ENCODE measurements around the gene PEX19.

The PEX19 gene

DNA sequence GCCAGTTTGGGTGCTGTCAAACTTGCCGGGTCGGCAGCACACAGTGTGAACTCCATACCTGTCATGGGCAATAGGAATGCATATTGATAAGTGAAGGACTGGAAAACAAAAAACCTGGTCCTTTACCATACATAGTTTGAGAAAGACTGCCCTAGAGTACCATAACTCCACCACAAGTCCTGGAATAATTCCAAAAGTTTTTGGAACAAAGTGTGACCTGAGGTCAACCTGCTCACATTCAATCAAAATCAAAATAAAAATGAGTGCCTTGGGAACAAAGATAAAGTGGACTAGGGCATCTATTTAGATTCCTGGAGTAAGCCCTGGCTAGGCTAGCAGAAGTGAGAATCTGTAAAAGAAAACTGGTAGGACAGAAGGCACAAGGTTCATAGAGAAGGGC, 7.6 kb downstream of the PEX19 start:
- Histone ChIP-seq H3K27ac (ENCODE audit: low read length) (no peak overlapping the region), H3K4me1 (ENCODE audit: control insufficient read depth, insufficient read depth, low read length) (no peaks in the 10 kb centered on the region), H3K9ac (ENCODE audit: low read length in 2 of 2) (no peak overlapping the region), H3K36me3 (ENCODE audit: control insufficient read depth in 2 of 2, insufficient read depth in 2 of 2, low read length in 2 of 2) (peaks cover 53 to 55% of the 10 kb centered on the region in 2 donors), H3K4me3 (ENCODE audit: low read length in 2 of 2) (no peak overlapping the region), H3K9me3 (ENCODE audit: control insufficient read depth in 2 of 2, low read length in 2 of 2) (no peaks in the 10 kb centered on the region), H3K27me3 (ENCODE audit: control insufficient read depth in 1 of 2, insufficient read depth in 2 of 2, low read length in 2 of 2) (no peaks in the 10 kb centered on the region)

- H3K9ac ChIP-seq (ENCODE audit: low read length in 2 of 2): no peak overlapping the region
- no peak overlapping the region for H3K27ac ChIP-seq (ENCODE audit: low read length)
- no peaks in the 10 kb centered on the region for H3K36me3 ChIP-seq (ENCODE audit: control insufficient read depth in 2 of 2, insufficient read depth in 2 of 2, low read length in 2 of 2)
- H3K27me3 ChIP-seq (ENCODE audit: control insufficient read depth in 1 of 2, insufficient read depth in 2 of 2, low read length in 2 of 2): no peaks in the 10 kb centered on the region
- no peak overlapping the region for H3K4me3 ChIP-seq (ENCODE audit: low read length in 2 of 2)
- H3K4me1 ChIP-seq (ENCODE audit: control insufficient read depth, insufficient read depth, low read length): no peaks in the 10 kb centered on the region
- H3K9me3 ChIP-seq (ENCODE audit: control insufficient read depth in 2 of 2, low read length in 2 of 2): no peaks in the 10 kb centered on the region
These were observed 13.9 kb downstream of the PEX19 start for GRCh38 chr1:160271025-160271424.

GRCh38 chr1:160267284-160267991, 17.5 kb downstream of the PEX19 start:
- Histone ChIP-seq H3K9me3 (ENCODE audit: control insufficient read depth in 2 of 2, low read length in 2 of 2) (no peaks in the 10 kb centered on the region), H3K36me3 (ENCODE audit: control insufficient read depth in 2 of 2, insufficient read depth in 2 of 2, low read length in 2 of 2) (no peaks in the 10 kb centered on the region)

DNA sequence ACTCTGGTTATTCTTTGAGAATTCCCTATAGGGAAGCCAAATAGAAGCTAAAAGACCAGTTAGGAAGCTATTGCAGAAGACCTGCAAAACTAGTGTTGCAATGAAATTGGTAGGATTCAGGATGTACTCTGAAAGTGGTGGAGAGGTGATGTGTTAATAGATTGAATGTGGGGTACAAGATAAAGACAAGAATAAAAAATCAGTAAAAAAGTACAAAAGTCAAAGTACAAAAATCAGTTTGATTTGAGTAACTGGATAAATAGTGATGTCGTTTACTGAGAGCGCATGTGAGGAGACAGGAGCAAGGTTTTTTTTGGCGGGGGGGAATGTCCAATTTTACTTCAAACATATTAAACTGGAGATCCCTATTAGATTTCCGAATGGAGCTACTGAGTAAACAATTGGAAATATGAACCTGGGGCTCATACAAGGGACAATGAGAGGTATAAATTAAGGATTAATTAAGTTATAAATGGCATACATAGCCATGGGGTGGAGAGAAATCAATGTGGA, 20.1 kb downstream of the PEX19 start:
- H3K9me3 ChIP-seq (ENCODE audit: control insufficient read depth in 2 of 2, low read length in 2 of 2): no peaks in the 10 kb centered on the region
- H3K9ac ChIP-seq (ENCODE audit: low read length in 2 of 2): no peak overlapping the region
- H3K27me3 ChIP-seq (ENCODE audit: control insufficient read depth in 1 of 2, insufficient read depth in 2 of 2, low read length in 2 of 2): no peaks in the 10 kb centered on the region
- H3K4me3 ChIP-seq (ENCODE audit: low read length in 2 of 2): no peak overlapping the region
- H3K36me3 ChIP-seq (ENCODE audit: control insufficient read depth in 2 of 2, insufficient read depth in 2 of 2, low read length in 2 of 2): no peaks in the 10 kb centered on the region
- H3K27ac ChIP-seq (ENCODE audit: low read length): no peak overlapping the region
- peaks cover 15% of the 10 kb centered on the region for H3K4me1 ChIP-seq (ENCODE audit: control insufficient read depth, insufficient read depth, low read length)

More at GRCh38 chr1:160267284-160267991, 17.5 kb downstream of the PEX19 start:
- Histone ChIP-seq H3K27ac (ENCODE audit: low read length) (no peak overlapping the region), H3K27me3 (ENCODE audit: control insufficient read depth in 1 of 2, insufficient read depth in 2 of 2, low read length in 2 of 2) (no peaks in the 10 kb centered on the region), H3K4me3 (ENCODE audit: low read length in 2 of 2) (no peak overlapping the region), H3K4me1 (ENCODE audit: control insufficient read depth, insufficient read depth, low read length) (peaks cover 9% of the 10 kb centered on the region), H3K9ac (ENCODE audit: low read length in 2 of 2) (no peak overlapping the region)

DNA sequence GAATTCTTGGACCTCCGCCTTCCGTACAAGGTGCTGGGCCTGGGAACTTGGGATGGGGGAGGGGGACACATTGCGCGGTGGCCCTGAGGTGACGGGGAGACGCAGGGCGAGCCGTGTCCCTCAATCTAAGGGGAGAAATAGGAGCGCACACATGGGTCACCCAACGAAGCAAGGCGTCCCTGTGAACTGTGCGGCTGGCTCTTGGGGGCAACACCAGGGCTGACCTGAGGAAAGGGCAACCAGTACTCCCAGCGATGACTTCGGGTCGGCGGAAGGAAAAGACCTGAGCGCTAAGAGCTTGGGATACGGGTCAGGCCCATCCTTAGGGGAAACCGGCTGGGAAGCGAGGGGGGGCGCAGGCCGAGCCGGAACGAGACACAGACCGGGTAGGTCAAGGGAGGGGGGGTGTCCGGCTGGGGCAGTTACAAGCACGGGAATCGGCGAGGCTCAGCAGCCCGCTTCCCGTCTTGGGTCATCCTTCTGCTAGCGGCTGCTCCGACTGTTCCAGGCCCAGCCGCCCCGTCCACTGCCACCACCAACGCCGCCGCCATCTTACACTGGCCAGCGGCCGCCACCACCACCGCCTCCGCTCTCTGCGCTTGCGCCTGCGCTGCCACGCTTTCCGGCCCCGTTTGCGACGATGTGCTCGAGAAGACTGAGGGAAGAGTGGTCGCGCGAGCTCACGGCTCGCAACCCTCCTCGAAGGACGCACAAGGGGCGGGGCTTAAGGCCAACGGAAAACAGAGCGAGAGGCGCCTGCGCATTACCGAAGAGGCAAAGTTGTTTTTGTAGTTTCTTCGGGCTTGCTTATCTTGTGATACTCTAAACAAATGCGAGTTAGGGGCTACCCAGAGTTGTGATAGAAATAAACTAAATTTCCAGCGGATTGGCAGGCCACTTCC, 22.8 kb downstream of the PEX19 start, which contains the start of gene DCAF8:
TSS of gene DCAF8 (minus strand) at position 657 of the 902 bp plus-strand sequence. CDS start 18,541 bp downstream, outside the sequence.
- no peaks in the 10 kb centered on the region for H3K36me3 ChIP-seq (ENCODE audit: control insufficient read depth in 2 of 2, insufficient read depth in 2 of 2, low read length in 2 of 2)
- no peaks in the 10 kb centered on the region for H3K9me3 ChIP-seq (ENCODE audit: control insufficient read depth in 2 of 2, low read length in 2 of 2)
- H3K4me3 ChIP-seq (ENCODE audit: low read length in 2 of 2): peak within 1 kb of the TSS; percentile 99
- no peaks in the 10 kb centered on the region for H3K27me3 ChIP-seq (ENCODE audit: control insufficient read depth in 1 of 2, insufficient read depth in 2 of 2, low read length in 2 of 2)
- H3K27ac ChIP-seq (ENCODE audit: low read length): peak within 1 kb of the TSS; percentile 99
- peak within 1 kb of the TSS; percentile 98 to 100 for H3K9ac ChIP-seq (ENCODE audit: low read length in 2 of 2)
- H3K4me1 ChIP-seq (ENCODE audit: control insufficient read depth, insufficient read depth, low read length): peaks cover 15% of the 10 kb centered on the region

- Histone ChIP-seq H3K36me3 (ENCODE audit: control insufficient read depth in 2 of 2, insufficient read depth in 2 of 2, low read length in 2 of 2) (no peaks in the 10 kb centered on the region), H3K27me3 (ENCODE audit: control insufficient read depth in 1 of 2, insufficient read depth in 2 of 2, low read length in 2 of 2) (no peaks in the 10 kb centered on the region), H3K9ac (ENCODE audit: low read length in 2 of 2) (peak overlapping the region; percentile 98 to 100), H3K9me3 (ENCODE audit: control insufficient read depth in 2 of 2, low read length in 2 of 2) (no peaks in the 10 kb centered on the region), H3K4me3 (ENCODE audit: low read length in 2 of 2) (peak overlapping the region; percentile 99), H3K4me1 (ENCODE audit: control insufficient read depth, insufficient read depth, low read length) (peaks cover 15% of the 10 kb centered on the region), H3K27ac (ENCODE audit: low read length) (peak overlapping the region; percentile 99)
These were observed 23.4 kb downstream of the PEX19 start for GRCh38 chr1:160261556-160261892.

- peak overlapping the region; percentile 99 for H3K4me3 ChIP-seq (ENCODE audit: low read length in 2 of 2)
- H3K4me1 ChIP-seq (ENCODE audit: control insufficient read depth, insufficient read depth, low read length): peaks cover 15% of the 10 kb centered on the region
- H3K36me3 ChIP-seq (ENCODE audit: control insufficient read depth in 2 of 2, insufficient read depth in 2 of 2, low read length in 2 of 2): no peaks in the 10 kb centered on the region
- no peaks in the 10 kb centered on the region for H3K9me3 ChIP-seq (ENCODE audit: control insufficient read depth in 2 of 2, low read length in 2 of 2)
- H3K27ac ChIP-seq (ENCODE audit: low read length): peak overlapping the region; percentile 99
- H3K9ac ChIP-seq (ENCODE audit: low read length in 2 of 2): peak overlapping the region; percentile 47 to 98
- H3K27me3 ChIP-seq (ENCODE audit: control insufficient read depth in 1 of 2, insufficient read depth in 2 of 2, low read length in 2 of 2): no peaks in the 10 kb centered on the region
These were observed 24.2 kb downstream of the PEX19 start for GRCh38 chr1:160260406-160261382.

- Histone ChIP-seq H3K4me1 (ENCODE audit: control insufficient read depth, insufficient read depth, low read length) (peaks cover 12% of the 10 kb centered on the region), H3K9ac (ENCODE audit: low read length in 2 of 2) (no peak overlapping the region), H3K4me3 (ENCODE audit: low read length in 2 of 2) (no peak overlapping the region), H3K9me3 (ENCODE audit: control insufficient read depth in 2 of 2, low read length in 2 of 2) (no peaks in the 10 kb centered on the region), H3K27ac (ENCODE audit: low read length) (no peak overlapping the region), H3K36me3 (ENCODE audit: control insufficient read depth in 2 of 2, insufficient read depth in 2 of 2, low read length in 2 of 2) (no peaks in the 10 kb centered on the region), H3K27me3 (ENCODE audit: control insufficient read depth in 1 of 2, insufficient read depth in 2 of 2, low read length in 2 of 2) (no peaks in the 10 kb centered on the region)
These were observed 26.6 kb downstream of the PEX19 start for GRCh38 chr1:160258177-160258798.

DNA sequence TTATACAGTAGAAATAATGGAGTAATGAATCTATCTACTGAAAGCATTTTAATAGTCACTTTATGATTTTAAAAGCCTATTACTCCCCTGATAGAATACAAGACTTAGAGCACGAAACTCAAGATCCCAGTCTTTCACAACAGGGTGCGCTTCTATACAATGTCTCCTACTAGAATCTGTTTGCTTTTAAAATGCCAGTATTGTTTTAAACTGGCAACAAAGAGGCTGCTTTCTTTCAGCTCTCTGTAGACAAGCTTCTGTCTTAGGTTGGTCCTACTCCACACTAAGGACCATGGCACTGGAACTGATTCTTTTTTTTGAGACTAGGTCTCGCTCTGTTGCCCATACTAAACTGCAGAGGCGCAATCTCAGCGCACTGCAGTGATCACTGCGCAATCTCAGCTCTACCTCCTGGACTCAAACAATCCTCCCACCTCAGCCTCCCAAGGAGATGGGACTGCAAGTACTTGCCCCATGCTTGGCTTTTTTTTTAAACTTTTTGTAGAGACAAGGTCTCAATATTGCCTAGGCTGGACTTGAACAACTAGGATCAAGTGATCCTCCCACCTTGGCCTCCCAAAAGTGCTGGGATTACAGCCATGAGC, 27.4 kb downstream of the PEX19 start:
- peaks cover 0 to 2% of the 10 kb centered on the region in 2 donors for H3K36me3 ChIP-seq (ENCODE audit: control insufficient read depth in 2 of 2, insufficient read depth in 2 of 2, low read length in 2 of 2)
- peaks cover 6% of the 10 kb centered on the region for H3K4me1 ChIP-seq (ENCODE audit: control insufficient read depth, insufficient read depth, low read length)
- no peaks in the 10 kb centered on the region for H3K27me3 ChIP-seq (ENCODE audit: control insufficient read depth in 1 of 2, insufficient read depth in 2 of 2, low read length in 2 of 2)
- H3K9ac ChIP-seq (ENCODE audit: low read length in 2 of 2): no peak overlapping the region
- no peaks in the 10 kb centered on the region for H3K9me3 ChIP-seq (ENCODE audit: control insufficient read depth in 2 of 2, low read length in 2 of 2)
- no peak overlapping the region for H3K27ac ChIP-seq (ENCODE audit: low read length)
- no peak overlapping the region for H3K4me3 ChIP-seq (ENCODE audit: low read length in 2 of 2)
